ENCODE measurements around the gene SH3PXD2B. TPM values are rescaled to one million over a fixed set of nuclear protein-coding genes. Genes with fewer than 3 reads are reported as not detected.

Gene SH3PXD2B
- total RNA-seq, 2 experiments from 2014 or later, result 0.60 to 0.95 TPM

- H3K36me3 Mint-ChIP-seq (ENCODE audit: low read depth), result no peaks in the 10 kb centered on the region
- no peaks in the 10 kb centered on the region for H3K36me3 ChIP-seq (ENCODE audit: insufficient read depth, low read length)
- H3K4me1 Mint-ChIP-seq (ENCODE audit: low read depth), result no peaks in the 10 kb centered on the region
- no peak overlapping the region for H3K27ac Mint-ChIP-seq
- no peak overlapping the region for H3K4me3 ChIP-seq (ENCODE audit: low read length)
- no peak overlapping the region for H3K27ac ChIP-seq (ENCODE audit: low read depth in 1 of 2, low read length in 2 of 2)
- POLR2A ChIA-PET, result no interaction called here
- TF ChIP-seq CTCF (IDR thresholded peaks at IDR 0.05), result no peak
- H3K27me3 ChIP-seq (ENCODE audit: control insufficient read depth in 1 of 2, insufficient read depth in 2 of 2, low read length in 2 of 2), result no peaks in the 10 kb centered on the region
- intact Hi-C loops (cut with DNase I, micrococcal nuclease), result no loop called here
- no peak for DNase-seq
- ATAC-seq (ENCODE audit: poor library complexity), result no peak
- no peaks in the 10 kb centered on the region for H3K4me1 ChIP-seq (ENCODE audit: insufficient read depth, low read length)
- no peaks in the 10 kb centered on the region for H3K9me3 ChIP-seq (ENCODE audit: control insufficient read depth in 1 of 2, insufficient read depth in 1 of 2, low read length in 2 of 2)
- CTCF ChIA-PET, result no interaction called here
- no peaks in the 10 kb centered on the region for H3K27me3 Mint-ChIP-seq
- H3K9me3 Mint-ChIP-seq, result no peaks in the 10 kb centered on the region
- no peak overlapping the region for H3K4me3 Mint-ChIP-seq
Measured at GRCh38 chr5:172348084-172348483, 106.2 kb downstream of the SH3PXD2B start.

- ChIA-PET POLR2A (no interaction called here), CTCF (no interaction called here)
- Mint-ChIP-seq H3K27ac (no peak overlapping the region), H3K4me1 (ENCODE audit: low read depth) (no peaks in the 10 kb centered on the region), H3K9me3 (no peaks in the 10 kb centered on the region), H3K27me3 (no peaks in the 10 kb centered on the region), H3K4me3 (no peak overlapping the region), H3K36me3 (ENCODE audit: low read depth) (no peaks in the 10 kb centered on the region)
- no peak overlapping the region for H3K27ac ChIP-seq (ENCODE audit: low read depth in 1 of 2, low read length in 2 of 2)
- intact Hi-C loops (cut with DNase I, micrococcal nuclease), result no loop called here
- no peaks in the 10 kb centered on the region for H3K36me3 ChIP-seq (ENCODE audit: insufficient read depth, low read length)
- DNase-seq (no peak), ATAC-seq (ENCODE audit: poor library complexity) (no peak)
- H3K4me1 ChIP-seq (ENCODE audit: insufficient read depth, low read length), result no peaks in the 10 kb centered on the region
- no peak overlapping the region for H3K4me3 ChIP-seq (ENCODE audit: low read length)
- TF ChIP-seq CTCF (IDR thresholded peaks at IDR 0.05), result no peak
- no peaks in the 10 kb centered on the region for H3K27me3 ChIP-seq (ENCODE audit: control insufficient read depth in 1 of 2, insufficient read depth in 2 of 2, low read length in 2 of 2)
- no peaks in the 10 kb centered on the region for H3K9me3 ChIP-seq (ENCODE audit: control insufficient read depth in 1 of 2, insufficient read depth in 1 of 2, low read length in 2 of 2)
Measured at GRCh38 chr5:172347496-172348052, 106.8 kb downstream of the SH3PXD2B start.

- no peak overlapping the region for H3K27ac Mint-ChIP-seq
- H3K9me3 Mint-ChIP-seq, result no peaks in the 10 kb centered on the region
- Histone ChIP-seq H3K4me1 (ENCODE audit: insufficient read depth, low read length) (no peaks in the 10 kb centered on the region), H3K4me3 (ENCODE audit: low read length) (no peak overlapping the region), H3K27ac (ENCODE audit: low read depth in 1 of 2, low read length in 2 of 2) (no peak overlapping the region), H3K36me3 (ENCODE audit: insufficient read depth, low read length) (no peaks in the 10 kb centered on the region), H3K27me3 (ENCODE audit: control insufficient read depth in 1 of 2, insufficient read depth in 2 of 2, low read length in 2 of 2) (no peaks in the 10 kb centered on the region), H3K9me3 (ENCODE audit: control insufficient read depth in 1 of 2, insufficient read depth in 1 of 2, low read length in 2 of 2) (no peaks in the 10 kb centered on the region)
- no peak for TF ChIP-seq CTCF (IDR thresholded peaks at IDR 0.05)
- H3K27me3 Mint-ChIP-seq, result no peaks in the 10 kb centered on the region
- no peak overlapping the region for H3K4me3 Mint-ChIP-seq
- no peak for ATAC-seq (ENCODE audit: poor library complexity)
- intact Hi-C loops (cut with DNase I, micrococcal nuclease), result no loop called here
- POLR2A ChIA-PET, result no interaction called here
- no peaks in the 10 kb centered on the region for H3K4me1 Mint-ChIP-seq (ENCODE audit: low read depth)
- no peak for DNase-seq
- H3K36me3 Mint-ChIP-seq (ENCODE audit: low read depth), result no peaks in the 10 kb centered on the region
- CTCF ChIA-PET, result no interaction called here
Measured at GRCh38 chr5:172345881-172346280, 108.4 kb downstream of the SH3PXD2B start.

All from CD4-positive, alpha-beta T cell (primary cell).